ENCODE measurements around the gene GPX3. TPM values are rescaled to one million over a fixed set of nuclear protein-coding genes. Genes with fewer than 3 reads are reported as not detected.
A peak's percentile ranks its signal among the peaks of the same experiment; 100 is the strongest.

GPX3 gene
- total and polyA plus RNA-seq, 9 of the 15 experiments (the other 6 are each of a cell fraction or from before 2014, with no cell fraction given), result 0.25 to 0.86 TPM; not detected in 7

DNA sequence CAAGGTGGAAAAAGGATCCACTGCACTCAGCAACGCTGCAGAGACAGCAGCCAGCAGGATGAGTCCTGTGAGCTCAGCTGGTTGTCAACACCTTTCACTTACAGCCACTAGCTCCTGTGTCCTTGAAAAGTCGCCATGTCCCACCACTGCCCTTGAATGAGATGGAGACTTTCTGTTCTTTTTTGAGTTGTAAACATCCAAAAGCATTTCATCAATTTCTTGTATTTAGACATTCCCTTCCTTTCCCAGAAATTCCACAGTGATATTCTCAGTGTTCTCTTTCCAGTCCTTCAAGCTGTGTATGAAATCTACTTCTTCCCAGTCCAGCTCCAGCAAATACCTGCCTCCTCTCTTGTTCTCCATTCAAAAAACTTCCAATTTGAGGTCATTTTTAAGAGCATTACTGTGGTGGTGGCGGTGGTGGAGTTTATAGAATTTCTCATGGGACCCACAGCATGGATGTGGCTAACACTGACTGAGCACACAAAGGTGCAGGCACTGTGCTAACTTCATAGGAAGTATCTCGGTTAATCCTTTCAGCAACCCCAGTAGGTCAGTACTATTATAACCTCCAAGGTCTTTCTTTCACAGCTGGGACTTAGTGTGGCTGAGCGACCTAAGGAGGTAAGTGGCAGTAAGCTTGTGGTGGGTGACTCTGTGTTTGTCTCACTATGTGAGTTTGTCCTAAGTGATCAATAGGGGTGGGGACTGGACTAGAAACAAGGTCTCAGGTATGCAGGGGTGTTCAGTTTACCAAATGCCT is 15.0 kb upstream of the GPX3 start:
- 38% methylated on average over 5 of the region's 5 CpGs for WGBS (ENCODE audit: insufficient coverage, low coverage, missing lambda C conversion rate)
- Histone ChIP-seq H3K4me2 (ENCODE audit: insufficient read depth, low read length) (no peak overlapping the region), H2AFZ (ENCODE audit: low read depth, low read length) (peak overlapping the region; percentile 67), H3K36me3 (ENCODE audit: control insufficient read depth, insufficient read depth, low read length) (no peaks in the 10 kb centered on the region), H3K27me3 (ENCODE audit: control insufficient read depth in 2 of 2, insufficient read depth in 2 of 2, low read length in 2 of 2) (no peaks in the 10 kb centered on the region), H3K9ac (ENCODE audit: insufficient read depth in 1 of 2, low read depth in 2 of 2, low read length in 2 of 2) (no peak overlapping the region), H3K4me1 (replicated peaks in 1 of 2; ENCODE audit: control insufficient read depth in 2 of 2, insufficient read depth in 2 of 2, low read length in 2 of 2) (peaks cover 4 to 24% of the 10 kb centered on the region in 2 experiments; a peak in 4 of 5 replicates), H3K27ac (ENCODE audit: extremely low read depth, low read depth, low read length) (no peak overlapping the region), H4K20me1 (replicated peaks; ENCODE audit: control insufficient read depth, insufficient read depth, low read length) (no peaks in the 10 kb centered on the region), H3K4me3 (no peak overlapping the region), H3K9me1 (ENCODE audit: control insufficient read depth, insufficient read depth, low read length) (no peaks in the 10 kb centered on the region), H3K79me2 (ENCODE audit: control insufficient read depth, insufficient read depth, low read length) (no peaks in the 10 kb centered on the region), H3K9me3 (replicated peaks; ENCODE audit: control insufficient read depth, insufficient read depth, low read depth, low read length) (no peaks in the 10 kb centered on the region)
- in situ Hi-C loops (cut with MboI) (no loop called here), intact Hi-C loops (cut with micrococcal nuclease) (no loop called here)
- TF ChIP-seq, protein P1, sequence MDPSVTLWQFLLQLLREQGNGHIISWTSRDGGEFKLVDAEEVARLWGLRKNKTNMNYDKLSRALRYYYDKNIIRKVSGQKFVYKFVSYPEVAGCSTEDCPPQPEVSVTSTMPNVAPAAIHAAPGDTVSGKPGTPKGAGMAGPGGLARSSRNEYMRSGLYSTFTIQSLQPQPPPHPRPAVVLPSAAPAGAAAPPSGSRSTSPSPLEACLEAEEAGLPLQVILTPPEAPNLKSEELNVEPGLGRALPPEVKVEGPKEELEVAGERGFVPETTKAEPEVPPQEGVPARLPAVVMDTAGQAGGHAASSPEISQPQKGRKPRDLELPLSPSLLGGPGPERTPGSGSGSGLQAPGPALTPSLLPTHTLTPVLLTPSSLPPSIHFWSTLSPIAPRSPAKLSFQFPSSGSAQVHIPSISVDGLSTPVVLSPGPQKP (CRISPR knock-in tag; IDR thresholded peaks at IDR 0.05), result no peak
- TF ChIP-seq TCF7 (IDR thresholded peaks at IDR 0.05; ENCODE audit: borderline replicate concordance) (no peak), ZNF57 (CRISPR knock-in tag; IDR thresholded peaks at IDR 0.05) (no peak), ESRRA (IDR thresholded peaks at IDR 0.05; ENCODE audit: borderline replicate concordance, low read depth) (peak; percentile 40; the same call in 1 of the 2 replicates), DPF2 (IDR thresholded peaks at IDR 0.05) (no peak), MEIS2 (IDR thresholded peaks at IDR 0.05; ENCODE audit: partially characterized antibody) (peak; percentile 21), CBX2 (IDR thresholded peaks at IDR 0.05; ENCODE audit: insufficient read depth, low read length, poor library complexity, severe bottlenecking) (no peak)
- TF ChIP-seq, protein P2, sequence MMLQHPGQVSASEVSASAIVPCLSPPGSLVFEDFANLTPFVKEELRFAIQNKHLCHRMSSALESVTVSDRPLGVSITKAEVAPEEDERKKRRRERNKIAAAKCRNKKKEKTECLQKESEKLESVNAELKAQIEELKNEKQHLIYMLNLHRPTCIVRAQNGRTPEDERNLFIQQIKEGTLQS (IDR thresholded peaks at IDR 0.05), result no peak
- TF ChIP-seq, protein P2 (CRISPR knock-in tag; conservative IDR thresholded peaks at IDR 0.05), result no peak
- ChIA-PET CTCF (ENCODE audit: low intra/inter-chr PET ratio) (no interaction called here), POLR2A (interaction anchor here (0.7 to 1.0 kb wide), 3 partner anchors 11 to 41 kb away, joined by 3 to 4 read pairs (median 3); no protein-coding TSS in a partner anchor)
- no TSS peak for BruUV-seq (replicated peaks)
- DNase-seq (ENCODE audit: extremely low read depth in 1 of 4, low spot score in 3 of 4) (no peak), ATAC-seq (peak; percentile 14), FAIRE-seq (no peak)

Data from K562 (cell line).